GM18870 (cell line): ENCODE measurements around the gene CNBP.
"Not testable (repeated sequence)": the region's sequence is repeated elsewhere in the genome, so short reads cannot be mapped to it uniquely, and the experiment has no call there.

Source experiments
- ATAC-seq: cut with Tn5 transposase; IDR thresholded peaks from one replicate; pipeline ENCODE4 v1.9.1; 2021; ENCODE audit warnings: moderate library complexity; ENCODE audit not compliant: unreplicated experiment

CNBP gene

DNA sequence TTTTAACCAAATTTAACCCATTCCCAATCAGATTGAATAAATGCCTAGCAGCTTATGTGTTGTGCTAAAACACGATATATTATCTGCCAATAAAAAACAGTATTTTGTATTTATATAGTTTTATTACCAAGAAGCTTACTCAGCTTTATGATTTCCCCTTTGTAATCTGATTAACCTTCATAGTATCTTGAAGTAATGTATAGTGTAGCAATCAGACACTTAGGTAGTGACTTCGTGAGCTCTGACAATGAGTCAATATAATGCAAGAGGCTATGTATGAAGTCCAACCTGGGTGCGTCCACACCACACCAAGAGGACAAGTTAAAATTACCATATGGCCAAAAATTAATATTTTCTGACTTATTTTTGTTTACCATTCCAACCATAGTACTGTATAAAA is 2.1 kb upstream of the CNBP start:
- ATAC-seq: no peak

- ATAC-seq: not testable (repeated sequence)
Observed at GRCh38 chr3:129184784-129185542, 1.3 kb upstream of the CNBP start.

DNA sequence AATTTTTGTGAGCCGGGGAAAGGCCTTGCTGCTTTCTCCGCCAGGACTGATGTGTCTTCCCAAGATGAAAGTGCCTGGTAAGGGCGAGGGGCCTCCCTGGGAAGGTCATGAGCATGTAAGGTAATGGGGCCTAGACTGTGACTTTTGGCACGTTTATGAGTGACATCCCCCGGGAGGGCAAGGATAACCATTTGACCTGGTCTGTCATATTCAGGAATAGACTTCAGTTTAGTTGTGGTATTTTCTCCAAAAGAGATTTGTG is 631 bp upstream of the CNBP start:
- no peak for ATAC-seq

GRCh38 chr3:129182390-129183185 is 1.1 kb downstream of the CNBP start:
- ATAC-seq: no peak

- no peak for ATAC-seq
Observed at GRCh38 chr3:129181819-129182218, 1.9 kb downstream of the CNBP start.

- ATAC-seq: no peak
Observed at GRCh38 chr3:129180461-129180860, 3.2 kb downstream of the CNBP start.

- no peak for ATAC-seq
Observed at GRCh38 chr3:129176051-129176450, 7.6 kb downstream of the CNBP start.

GRCh38 chr3:129173725-129174124 is 10.0 kb downstream of the CNBP start:
- no peak for ATAC-seq

- no peak for ATAC-seq
Observed at GRCh38 chr3:129173206-129173605, 10.5 kb downstream of the CNBP start.

- ATAC-seq: no peak
Observed at GRCh38 chr3:129166579-129167332, 16.9 kb downstream of the CNBP start.

GRCh38 chr3:129165594-129165993 is 18.1 kb downstream of the CNBP start:
- ATAC-seq: not testable (repeated sequence)

GRCh38 chr3:129164500-129164899 is 19.2 kb downstream of the CNBP start:
- ATAC-seq: no peak

DNA sequence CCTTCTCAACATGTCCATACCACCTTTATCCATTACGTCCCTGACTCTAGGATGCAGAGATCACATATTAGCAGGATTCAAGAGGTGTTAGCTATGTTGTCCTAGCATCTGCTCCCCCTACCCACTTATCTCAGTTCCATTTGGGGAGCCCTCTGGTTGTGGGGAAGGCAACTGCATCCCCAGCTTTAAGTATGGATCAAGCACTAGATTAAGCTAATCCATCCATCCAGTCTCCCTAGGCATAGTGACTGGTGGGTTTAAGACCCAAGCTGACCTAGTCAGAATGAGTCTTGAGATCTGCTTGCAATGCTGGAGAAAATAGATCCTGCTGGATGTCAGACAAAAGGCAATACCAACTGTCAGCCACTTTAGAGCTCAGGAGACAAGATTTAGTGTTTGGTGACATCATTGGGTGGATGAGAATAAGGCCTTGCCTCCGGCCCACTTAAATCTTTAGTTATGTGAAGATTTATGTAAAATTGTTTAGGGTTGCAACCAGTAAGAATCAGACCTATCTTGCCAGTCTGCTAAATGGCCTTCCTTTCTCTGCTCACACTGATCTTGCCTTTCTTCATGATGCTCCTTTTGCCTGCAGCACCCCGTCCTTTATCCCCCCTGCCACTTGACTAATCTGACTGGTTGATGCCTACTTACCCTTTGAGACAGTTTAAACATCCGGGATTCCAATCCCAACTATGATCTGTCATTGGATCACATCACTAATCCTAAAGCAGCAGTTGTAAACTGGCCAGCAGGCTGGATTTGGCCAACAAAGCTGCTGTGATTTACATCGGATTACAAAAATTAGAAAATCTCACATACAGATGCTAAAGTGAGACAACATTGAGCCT is 20.7 kb downstream of the CNBP start:
- ATAC-seq: no peak

DNA sequence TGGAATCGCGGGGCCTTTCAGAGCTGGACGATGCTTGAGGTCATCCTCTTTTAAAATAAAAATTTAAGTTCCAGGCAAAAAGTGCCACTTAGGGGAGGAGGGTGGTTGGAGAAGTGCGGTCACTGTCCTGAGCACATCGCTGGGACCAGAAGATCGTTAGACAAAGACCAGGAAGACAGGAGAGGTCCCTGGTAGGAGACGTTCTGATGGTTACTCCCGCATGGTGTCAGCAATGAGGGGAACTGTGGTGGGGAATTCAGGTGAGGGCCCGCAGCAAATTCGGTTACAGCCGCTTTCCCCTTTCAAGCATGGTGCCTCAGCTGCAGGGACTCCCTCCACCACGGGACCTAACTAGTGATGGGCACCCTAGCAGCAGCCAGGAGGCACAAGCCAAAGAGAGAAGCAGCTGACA is 21.8 kb downstream of the CNBP start:
- ATAC-seq: peak; percentile 3

DNA sequence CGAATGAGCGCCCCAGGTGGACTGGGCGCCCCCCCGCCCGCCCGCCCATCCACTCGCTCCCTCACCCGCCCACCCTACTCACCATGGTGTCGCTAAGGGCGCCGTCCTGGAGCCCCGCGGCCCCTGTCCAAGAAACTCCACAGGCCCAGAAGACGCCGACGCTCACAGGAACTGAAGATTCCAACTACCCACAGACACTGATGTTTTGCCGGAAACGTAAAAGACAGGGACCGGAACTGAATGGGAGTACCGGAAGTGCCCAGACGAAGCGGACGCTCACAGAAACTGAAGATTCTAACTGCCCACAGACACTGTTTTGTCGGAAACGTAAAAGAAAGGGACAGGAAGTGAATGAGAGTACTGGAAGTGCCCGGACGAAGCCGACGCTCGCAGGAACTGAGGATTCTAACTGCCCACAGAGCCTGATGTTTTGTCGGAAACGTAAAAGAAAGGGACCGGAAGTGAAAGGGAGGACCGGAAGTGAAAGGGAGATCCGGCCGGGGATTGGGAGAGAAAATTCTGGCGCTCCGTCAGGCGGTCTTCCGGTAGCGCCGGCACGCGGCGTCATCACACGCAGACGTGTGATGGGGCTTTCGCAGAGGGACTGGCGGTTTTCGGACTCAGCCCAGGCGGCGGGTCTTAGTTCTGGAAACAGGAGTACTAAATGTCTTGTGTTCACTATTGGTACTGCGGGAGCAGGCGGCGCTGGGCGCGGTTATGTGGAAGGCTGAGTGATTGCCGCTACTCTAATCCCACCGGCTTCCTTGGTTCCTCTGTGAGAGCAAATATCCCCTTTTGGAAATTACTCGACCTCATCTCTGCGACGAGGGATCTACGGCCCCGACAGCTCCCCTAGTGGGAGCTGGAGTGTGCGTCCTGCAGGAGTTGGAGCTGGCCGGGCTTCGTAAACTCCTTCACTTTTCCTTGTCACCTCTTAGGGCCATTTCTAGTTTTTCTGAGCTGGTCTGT is 22.5 kb downstream of the CNBP start, which contains the start of gene ISY1:
Gene ISY1 (minus strand): TSS at position 173 of the 969 bp plus-strand sequence. CDS start 88 bp downstream, at position 85.
- peak; percentile 66 for ATAC-seq

GRCh38 chr3:129144786-129145185 is 38.9 kb downstream of the CNBP start:
- no peak for ATAC-seq

- not testable (repeated sequence) for ATAC-seq
Observed at GRCh38 chr3:129141011-129141410, 42.7 kb downstream of the CNBP start.

GRCh38 chr3:129139911-129140310 is 43.8 kb downstream of the CNBP start:
- no peak for ATAC-seq

DNA sequence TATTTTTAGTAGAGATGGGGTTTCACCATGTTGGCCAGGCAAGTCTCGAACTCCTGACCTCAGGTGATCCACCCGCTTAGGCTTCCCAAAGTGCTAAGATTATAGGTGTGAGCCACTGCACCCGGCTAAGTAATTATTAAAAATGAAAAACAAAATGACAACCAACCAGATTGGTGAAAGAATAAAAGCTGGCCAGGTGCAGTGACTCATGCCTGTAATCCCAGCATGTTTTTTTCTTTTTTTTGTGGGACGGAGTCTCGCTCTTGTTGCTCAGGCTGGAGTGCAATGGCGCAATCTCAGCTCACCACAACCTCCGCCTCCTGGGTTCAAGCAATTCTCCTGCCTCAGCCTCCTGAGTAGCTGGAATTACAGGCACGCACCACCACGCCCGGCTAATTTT is 47.4 kb downstream of the CNBP start:
- ATAC-seq: not testable (repeated sequence)
